Endothelial cell of umbilical vein (primary cell): ENCODE data around the gene RPL15.

Experiments used
- CTCF ChIP-seq, 2 donors: IDR thresholded peaks; 1 replicate in 1 of 2; 2 replicates in 1 of 2; pipeline ENCODE4 v1.5.1; 2011; ENCODE audit warnings: low read length in 2 of 2, mild to moderate bottlenecking in 2 of 2, moderate library complexity in 2 of 2, control low read depth in 1 of 2, inconsistent platforms in 1 of 2, low read depth in 1 of 2; ENCODE audit not compliant: insufficient read depth in 1 of 2; ENCODE audit errors: extremely low read depth in 1 of 2
- EZH2 ChIP-seq: IDR thresholded peaks from 2 replicates; pipeline ENCODE4 v1.6.1; 2012; ENCODE audit warnings: borderline replicate concordance, low read depth, mild to moderate bottlenecking, moderate library complexity, low read length, inconsistent platforms; ENCODE audit not compliant: severe bottlenecking
- FOS ChIP-seq: IDR thresholded peaks from 2 replicates; pipeline ENCODE4 v1.6.1; 2011; ENCODE audit warnings: mild to moderate bottlenecking, low read length, moderate library complexity, borderline replicate concordance; ENCODE audit not compliant: insufficient read depth
- GATA2 ChIP-seq: IDR thresholded peaks from 2 replicates; pipeline ENCODE4 v1.7.0; 2011; ENCODE audit warnings: low read depth, mild to moderate bottlenecking, moderate library complexity, mixed read lengths, low read length; ENCODE audit not compliant: insufficient read length, insufficient read depth
- JUN ChIP-seq: IDR thresholded peaks from 2 replicates; pipeline ENCODE4 v1.6.1; 2011; ENCODE audit warnings: borderline replicate concordance, low read depth; ENCODE audit not compliant: insufficient read length, insufficient read depth
- MAX ChIP-seq: IDR thresholded peaks from 2 replicates; pipeline ENCODE4 v1.6.1; 2011; ENCODE audit not compliant: insufficient read depth, insufficient read length
- MYC ChIP-seq: IDR thresholded peaks from one replicate; pipeline ENCODE4 v1.6.1; 2011; ENCODE audit warnings: mild to moderate bottlenecking, low read depth, low read length
- POLR2A ChIP-seq: IDR thresholded peaks from 2 replicates; pipeline ENCODE4 v1.6.1; 2012; ENCODE audit warnings: low read depth, mild to moderate bottlenecking, control low read depth, low read length
- POLR2AphosphoS5 ChIP-seq: IDR thresholded peaks from 2 replicates; pipeline ENCODE4 v1.6.1; 2012; ENCODE audit warnings: low read depth, mild to moderate bottlenecking, control low read depth, low read length, moderate library complexity; ENCODE audit not compliant: insufficient read depth

GRCh38 chr3:23873941-23874340 lies 43.0 kb upstream of the RPL15 start:
- TF ChIP-seq CTCF (IDR thresholded peaks at IDR 0.05; ENCODE audit: extremely low read depth in 1 of 2, insufficient read depth in 1 of 2, low read depth in 1 of 2, low read length in 2 of 2) (no peak), POLR2A (no peak), EZH2 (no peak), FOS (no peak), MYC (no peak), POLR2AphosphoS5 (no peak), MAX (no peak), JUN (no peak), GATA2 (no peak)
